ENCODE data around the gene HNRNPC.
A peak's percentile ranks its signal among the peaks of the same experiment; 100 is the strongest.
"Not testable (repeated sequence)": the region's sequence is repeated elsewhere in the genome, so short reads cannot be mapped to it uniquely, and the experiment has no call there.

The HNRNPC gene

DNA sequence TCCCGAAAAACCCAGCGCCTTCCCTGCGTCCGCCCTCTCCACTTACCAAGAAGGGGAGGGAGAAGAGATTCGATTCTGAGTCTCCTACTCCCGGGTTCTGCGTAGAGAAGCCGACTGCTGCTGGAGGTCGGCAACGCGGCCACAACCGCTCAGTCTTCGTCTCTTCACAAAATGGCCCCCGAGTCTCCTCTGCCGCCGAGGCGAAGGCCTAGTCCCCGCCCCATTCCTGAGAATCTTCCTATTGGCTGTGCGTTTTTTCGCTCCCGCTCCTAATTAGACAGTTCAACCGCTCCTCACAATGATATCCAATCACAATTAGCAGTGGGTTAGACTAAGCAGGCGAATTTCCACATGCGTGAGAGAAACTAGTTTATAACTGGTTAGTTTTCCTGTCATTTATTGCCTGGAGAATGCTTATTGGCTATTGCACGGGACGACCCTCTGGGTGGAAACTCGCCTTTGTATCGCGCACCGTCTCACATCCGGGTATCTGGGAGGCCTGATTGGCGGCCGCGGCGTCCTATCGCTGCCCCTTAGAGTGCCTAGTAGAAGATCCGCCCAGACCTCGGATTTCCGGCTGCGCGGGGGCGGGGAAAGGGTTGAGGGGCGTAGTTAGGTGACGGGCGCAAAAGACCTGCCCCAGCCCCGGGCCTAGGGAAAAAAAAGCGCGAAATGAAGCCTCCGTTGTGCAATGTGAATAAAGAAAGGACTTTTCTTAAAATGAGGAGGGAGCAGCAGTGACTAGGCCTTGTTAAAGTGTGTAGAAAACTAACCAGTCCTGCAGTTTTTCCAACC is at the start of gene HNRNPC:
TSS of gene HNRNPC (minus strand) at position 191 of the 795 bp plus-strand sequence. CDS start 35,249 bp downstream, outside the sequence.
- DNase-seq (ENCODE audit: low read depth in 1 of 2, low spot score in 1 of 2) = peak; percentile 100

DNA sequence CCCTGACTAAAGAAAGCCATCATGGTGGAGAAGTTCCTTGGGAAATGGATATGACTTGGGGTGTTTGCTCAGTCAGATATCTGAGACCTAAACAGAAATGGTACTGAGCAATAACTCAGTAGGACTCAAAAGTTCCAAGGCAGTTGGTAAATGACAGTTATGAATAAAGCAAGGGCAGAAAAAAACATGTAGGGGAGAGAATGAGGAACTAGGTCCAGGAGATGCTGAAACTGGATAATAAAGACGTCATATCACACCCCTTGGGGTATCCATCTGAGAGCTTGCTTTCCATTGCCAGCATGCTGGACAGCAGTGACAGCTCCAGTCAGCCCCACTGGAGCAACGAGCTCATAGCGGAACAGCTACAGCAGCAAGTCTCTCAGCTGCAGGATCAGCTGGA is 48.2 kb upstream of the HNRNPC start:
- no peak for DNase-seq (ENCODE audit: low read depth in 1 of 2, low spot score in 1 of 2)

DNA sequence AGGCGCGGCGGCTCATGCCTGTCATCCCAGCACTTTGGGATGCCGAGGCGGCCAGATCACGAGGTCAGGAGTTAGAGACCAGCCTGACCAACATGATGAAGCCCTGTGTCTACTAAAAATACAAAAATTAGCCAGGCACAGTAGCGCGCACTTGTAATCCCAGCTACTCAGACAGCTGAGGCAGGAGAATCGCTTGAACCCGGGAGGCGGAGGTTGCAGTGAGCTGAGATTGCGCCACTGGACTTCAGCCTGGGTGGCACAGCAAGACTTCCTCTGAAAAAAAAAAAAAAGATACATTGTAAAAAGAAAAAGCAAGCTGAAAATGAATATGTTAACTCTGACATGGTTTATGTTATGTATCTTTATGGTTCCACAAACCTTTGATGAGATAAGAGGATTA is 44.3 kb upstream of the HNRNPC start:
- no peak for DNase-seq (ENCODE audit: low read depth in 1 of 2, low spot score in 1 of 2)

DNA sequence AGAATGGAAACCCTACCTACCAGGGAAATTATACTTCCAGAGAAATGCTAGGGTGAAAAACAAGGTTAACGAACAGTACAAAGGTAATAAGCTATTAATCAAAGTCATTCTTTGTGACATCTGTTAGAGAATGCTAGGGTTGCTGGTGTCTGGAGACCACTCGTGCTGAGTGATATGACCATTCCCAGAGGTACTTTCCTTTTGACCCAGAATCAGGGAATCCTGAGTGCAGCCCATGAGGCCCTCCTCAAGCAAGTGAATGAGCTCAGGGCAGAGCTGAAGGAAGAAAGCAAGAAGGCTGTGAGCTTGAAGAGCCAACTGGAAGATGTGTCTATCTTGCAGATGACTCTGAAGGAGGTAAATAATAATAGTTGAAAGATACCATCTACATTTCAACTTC is 42.4 kb upstream of the HNRNPC start:
- no peak for DNase-seq (ENCODE audit: low read depth in 1 of 2, low spot score in 1 of 2)

DNA sequence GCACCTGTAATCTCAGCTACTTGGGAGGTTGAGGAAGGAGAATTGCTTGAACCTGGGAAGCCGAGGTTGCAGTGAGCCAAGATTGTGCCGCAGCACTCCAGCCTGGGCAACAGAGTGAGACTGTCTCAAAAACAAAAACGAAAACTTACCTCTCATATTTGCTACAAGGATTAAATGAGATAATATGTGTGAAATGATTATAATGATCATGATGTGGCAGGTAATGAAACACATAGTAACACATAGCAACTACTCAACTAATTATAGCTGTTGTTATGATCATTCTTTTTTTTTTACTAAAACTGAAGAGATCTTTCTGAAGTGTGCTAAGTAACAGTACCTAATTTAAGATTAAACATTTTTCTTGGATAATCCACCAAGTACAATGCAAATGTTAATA is 40.7 kb upstream of the HNRNPC start:
- no peak for DNase-seq (ENCODE audit: low read depth in 1 of 2, low spot score in 1 of 2)

DNA sequence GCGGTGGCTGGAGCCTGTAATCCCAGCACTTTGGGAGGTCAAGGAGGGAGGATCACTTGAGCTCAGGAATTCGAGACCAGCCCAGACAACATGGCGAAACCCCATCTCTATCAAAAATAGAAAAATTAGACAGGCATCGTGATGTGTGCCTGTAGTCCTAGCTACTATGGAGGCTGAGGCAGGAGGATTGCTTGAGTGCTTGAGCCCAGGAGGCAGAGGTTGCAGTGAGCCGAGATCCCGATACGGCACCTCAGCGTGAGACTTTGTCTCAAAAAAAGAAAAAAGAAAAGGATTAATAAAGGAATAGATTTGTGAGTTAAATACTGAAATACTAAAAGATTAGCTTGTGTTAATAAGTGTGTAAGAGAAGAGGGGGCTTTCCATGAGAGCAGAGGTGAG is 40.0 kb upstream of the HNRNPC start:
- no peak for DNase-seq (ENCODE audit: low read depth in 1 of 2, low spot score in 1 of 2)

DNA sequence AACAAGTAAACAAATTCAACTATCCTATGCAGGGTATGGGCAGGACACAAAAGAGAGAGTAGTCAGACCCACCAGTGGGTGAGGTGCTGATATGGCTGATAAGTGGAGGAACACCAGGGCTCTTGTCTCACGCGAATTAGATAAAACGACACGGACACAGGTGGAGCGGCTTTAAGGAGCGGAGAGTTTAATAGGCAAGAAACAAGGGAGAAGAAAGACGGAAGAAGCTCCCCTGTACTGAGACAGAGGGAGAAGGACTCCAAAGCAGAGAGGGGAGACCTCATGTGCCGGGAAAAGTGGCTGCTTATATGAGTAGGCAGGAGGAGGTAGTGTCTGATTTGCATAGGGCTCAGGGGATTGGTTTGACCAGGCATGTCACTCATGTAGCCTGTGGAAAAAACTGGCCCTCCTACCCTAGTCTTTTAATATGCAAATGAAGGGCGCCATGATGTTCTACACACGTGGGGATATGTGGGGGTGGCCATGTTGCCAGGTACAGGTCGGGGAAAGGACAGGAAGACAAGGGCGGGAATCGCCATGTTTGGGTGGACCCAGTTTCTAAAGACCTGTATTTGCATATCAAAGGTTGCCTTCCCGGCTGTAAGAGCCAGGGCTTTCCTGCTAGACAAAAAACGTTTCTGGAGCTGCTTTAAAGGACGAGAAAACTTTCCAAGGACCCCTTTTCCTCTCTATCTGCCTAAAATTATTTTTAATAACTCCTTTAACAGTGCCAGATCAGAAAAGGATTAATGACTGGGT is 39.4 kb upstream of the HNRNPC start:
- DNase-seq (ENCODE audit: low read depth in 1 of 2, low spot score in 1 of 2) = peak; percentile 56 to 79

DNA sequence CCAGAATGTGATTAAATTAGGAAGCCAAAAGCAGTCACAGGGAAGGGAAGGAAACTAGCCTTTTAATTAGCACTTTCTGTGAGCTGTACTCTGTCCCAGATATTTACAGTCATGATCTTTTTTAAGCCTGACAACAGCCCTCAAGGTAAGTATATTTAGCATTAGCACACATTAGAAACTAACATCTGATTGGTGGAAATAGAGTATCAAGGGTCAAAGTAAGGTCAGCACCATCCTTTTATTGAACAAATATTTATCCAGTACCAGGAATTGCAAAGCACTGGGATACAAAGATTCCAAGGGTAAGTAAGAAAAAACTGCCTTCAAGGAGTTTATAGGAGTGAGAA is 38.9 kb upstream of the HNRNPC start:
- no peak for DNase-seq (ENCODE audit: low read depth in 1 of 2, low spot score in 1 of 2)

DNA sequence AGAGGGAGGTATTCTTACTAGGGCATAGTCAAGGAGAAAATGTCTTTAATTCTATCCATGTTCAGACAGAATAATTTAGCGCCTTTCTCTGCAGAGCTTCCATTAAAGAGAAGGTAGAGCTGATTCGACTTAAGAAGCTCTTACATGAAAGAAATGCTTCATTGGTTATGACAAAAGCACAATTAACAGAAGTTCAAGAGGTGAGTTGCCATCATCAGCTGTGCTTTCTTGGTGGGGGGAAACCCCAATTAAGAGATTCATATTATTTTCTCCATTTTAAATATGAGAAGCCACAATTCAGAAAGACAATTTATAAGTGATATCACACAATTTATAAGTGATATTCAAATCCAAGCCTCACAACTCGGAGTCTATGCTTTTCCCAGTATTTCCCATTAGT is 38.4 kb upstream of the HNRNPC start:
- no peak for DNase-seq (ENCODE audit: low read depth in 1 of 2, low spot score in 1 of 2)

DNA sequence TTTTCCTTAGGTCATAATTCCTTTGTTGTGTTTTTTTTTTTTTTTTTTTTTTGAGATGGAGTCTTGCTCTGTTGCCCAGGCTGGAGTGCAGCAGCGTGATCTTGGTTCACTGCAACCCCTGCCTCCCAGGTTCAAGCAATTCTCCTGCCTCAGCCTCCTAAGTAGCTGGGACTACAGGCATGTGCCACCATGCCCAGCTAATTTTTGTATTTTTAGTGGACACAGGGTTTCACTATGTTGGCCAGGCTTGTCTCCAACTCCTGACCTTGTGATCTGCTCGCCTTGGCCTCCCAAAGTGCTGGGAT is 33.5 kb upstream of the HNRNPC start:
- not testable (repeated sequence) for DNase-seq (ENCODE audit: low read depth in 1 of 2, low spot score in 1 of 2)

DNA sequence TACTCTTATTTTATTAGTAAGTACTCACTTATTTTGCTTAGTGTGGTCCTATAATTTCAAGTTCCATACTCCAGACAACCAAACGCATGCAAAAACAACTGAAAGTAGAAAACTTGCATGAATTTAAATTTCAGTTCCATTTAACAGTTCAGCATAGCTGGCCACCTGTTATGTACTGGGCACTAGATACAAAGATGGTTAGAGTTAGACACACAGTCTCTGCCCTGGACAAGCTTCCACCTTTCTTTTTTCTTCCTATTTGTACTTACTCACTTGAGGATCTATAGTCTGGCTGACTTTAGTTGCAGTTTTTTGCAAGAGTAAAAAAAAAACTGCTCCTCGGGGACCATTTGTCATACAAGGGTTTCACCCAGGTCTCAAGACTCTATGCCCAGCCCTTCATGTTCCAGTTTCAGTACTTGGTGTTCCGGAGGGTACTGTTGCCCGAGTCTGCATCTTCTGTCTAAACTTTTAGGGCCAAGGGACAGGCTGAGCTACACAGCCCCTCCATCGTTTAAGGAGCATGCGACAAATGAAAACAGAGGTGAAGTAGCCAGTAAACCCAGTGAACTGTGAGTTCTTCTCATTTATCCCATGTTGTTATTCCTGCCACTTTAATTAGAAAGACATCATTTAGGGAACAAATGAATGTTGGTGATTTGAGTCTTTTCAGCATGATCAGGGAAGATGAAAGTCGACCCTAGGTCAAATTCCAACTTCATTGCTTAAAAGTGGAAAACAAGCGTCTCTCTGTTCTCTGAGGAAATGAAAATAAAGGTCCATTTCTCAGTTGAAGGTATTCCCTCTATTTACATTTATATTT is 33.0 kb upstream of the HNRNPC start:
- no peak for DNase-seq (ENCODE audit: low read depth in 1 of 2, low spot score in 1 of 2)

DNA sequence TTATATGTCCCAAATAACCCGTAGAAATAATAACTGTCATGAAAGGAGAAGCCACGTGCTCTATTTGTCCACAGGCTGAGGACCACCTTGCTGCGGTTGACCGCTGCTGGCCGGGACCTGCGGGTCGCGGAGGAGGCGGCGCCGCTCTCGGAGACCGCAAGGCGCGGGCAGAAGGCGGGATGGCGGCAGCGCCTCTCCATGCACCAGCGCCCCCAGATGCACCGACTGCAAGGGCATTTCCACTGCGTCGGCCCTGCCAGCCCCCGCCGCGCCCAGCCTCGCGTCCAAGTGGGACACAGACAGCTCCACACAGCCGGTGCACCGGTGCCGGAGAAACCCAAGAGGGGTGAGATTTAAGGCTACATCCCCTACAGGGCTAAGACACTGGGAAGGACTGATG is 31.6 kb upstream of the HNRNPC start:
- DNase-seq (ENCODE audit: low read depth in 1 of 2, low spot score in 1 of 2) = no peak

DNA sequence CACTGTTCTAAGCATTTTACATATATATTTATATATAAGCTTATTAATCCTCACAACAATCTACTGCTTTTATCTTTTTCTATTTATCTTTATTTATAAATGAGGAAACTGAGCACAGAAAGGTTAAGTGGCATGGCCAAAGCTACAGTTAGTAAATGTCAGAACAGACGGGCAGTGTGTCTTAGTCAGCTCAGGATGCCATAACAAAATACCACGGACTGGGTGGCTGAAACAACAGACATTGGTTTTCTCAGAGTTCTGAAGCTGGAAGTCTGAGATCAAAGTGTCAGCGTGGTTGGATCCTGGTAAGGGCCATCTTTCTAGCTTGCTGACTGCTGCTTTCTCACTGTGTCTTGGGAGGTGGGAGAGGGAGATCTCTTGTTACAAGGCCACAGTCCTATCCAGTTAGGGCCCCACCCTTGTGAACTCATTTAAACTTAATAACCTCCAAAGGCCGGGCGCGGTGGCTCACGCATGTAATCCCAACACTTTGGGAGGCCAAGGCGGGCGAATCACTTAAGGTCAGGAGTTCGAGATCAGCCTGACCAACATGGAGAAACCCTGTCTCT is 30.4 kb upstream of the HNRNPC start:
- DNase-seq (ENCODE audit: low read depth in 1 of 2, low spot score in 1 of 2) = no peak

DNA sequence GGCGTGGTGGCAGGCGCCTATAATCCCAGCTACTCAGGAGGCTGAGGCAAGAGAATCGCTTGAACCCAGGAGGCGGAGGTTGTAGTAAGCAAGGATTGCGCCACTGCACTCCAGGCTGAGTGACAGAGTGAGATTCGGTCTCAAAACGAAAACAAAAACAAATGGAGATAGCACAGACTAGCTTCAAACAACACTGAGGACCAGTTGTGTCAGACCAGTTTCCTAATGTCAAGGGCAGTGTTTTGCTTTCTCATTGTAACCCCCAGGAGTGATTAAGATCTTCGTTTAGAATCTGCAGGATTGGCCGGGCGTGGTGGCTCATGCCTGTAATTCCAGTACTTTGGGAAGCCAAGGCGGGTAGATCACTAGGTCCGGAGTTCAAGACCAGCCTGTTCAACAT is 29.1 kb upstream of the HNRNPC start:
- DNase-seq (ENCODE audit: low read depth in 1 of 2, low spot score in 1 of 2) = no peak

DNA sequence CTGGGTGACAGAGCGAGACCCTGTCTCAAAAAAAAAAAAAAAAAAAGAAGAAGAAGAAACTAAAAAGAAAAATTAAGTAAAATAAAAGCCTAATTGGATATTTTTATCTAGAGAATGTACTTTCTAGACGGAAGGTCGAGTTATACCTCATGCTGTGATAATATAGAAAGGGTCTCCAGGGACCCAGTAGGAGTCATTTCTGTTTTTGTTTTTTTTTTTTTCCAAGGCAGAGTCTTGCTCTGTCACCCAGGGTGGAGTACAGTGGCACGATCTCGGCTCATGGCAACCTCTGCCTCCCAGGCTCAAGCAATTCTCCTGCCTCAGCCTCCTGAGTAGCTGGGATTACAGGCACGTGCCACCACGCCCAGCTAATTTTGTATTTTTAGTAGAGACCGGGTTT is 24.8 kb upstream of the HNRNPC start:
- not testable (repeated sequence) for DNase-seq (ENCODE audit: low read depth in 1 of 2, low spot score in 1 of 2)

DNA sequence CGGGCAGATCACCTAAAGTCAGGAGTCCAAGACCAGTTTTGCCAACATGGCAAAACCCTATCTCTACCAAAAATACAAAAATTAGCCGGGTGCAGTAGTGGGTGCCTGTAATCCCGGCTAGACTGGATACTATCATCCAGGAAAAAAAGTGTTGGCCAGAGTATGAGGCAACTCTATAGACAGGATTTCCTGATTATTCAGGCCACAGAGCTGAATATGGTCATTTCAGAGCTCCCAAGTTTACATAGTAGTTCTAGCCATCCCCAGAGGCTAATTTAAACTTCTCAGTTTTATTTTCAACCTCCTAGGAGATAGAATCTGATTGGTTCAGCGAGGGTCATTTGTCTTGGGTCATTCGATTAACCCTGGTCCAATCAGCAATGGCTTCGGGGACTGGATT is 17.9 kb upstream of the HNRNPC start:
- DNase-seq (ENCODE audit: low read depth in 1 of 2, low spot score in 1 of 2) = no peak

DNA sequence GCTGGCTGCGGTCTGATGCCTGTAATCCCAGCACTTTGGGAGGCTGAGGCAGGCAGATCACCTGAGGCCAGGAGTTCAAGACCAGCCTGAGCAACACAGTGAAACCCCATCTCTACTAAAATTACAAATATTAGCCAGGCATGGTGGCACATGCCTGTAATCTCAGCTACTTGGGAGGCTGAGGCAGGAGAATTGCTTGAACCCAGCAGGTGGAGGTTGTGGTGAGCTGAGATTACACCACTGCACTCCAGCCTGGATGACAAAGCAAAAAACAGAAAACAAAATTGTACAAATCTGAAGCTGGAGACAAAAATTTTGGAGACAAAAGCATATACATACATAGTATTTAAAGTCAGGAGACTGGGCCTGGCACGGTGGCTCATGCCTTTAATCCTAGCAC is 17.3 kb upstream of the HNRNPC start:
- DNase-seq (ENCODE audit: low read depth in 1 of 2, low spot score in 1 of 2) = not testable (repeated sequence)

DNA sequence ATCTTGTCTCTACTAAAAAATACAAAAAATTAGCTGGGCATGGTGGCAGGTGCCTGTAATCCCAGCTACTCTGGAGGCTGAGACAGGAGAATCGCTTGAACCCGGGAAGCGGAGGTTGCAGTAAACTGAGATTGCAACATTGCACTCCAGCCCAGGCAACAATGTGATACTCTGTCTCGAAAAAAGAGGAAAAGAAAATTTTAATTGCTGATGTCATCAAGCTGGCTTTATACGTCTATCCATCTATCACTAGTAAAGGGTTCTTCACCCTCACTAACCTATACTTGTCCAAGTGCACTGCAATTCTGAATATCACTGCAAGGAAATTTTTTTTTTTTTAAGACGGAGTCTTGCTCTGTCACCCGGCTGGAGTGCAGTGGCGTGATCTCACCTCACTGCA is 12.7 kb upstream of the HNRNPC start:
- DNase-seq (ENCODE audit: low read depth in 1 of 2, low spot score in 1 of 2) = not testable (repeated sequence)

DNA sequence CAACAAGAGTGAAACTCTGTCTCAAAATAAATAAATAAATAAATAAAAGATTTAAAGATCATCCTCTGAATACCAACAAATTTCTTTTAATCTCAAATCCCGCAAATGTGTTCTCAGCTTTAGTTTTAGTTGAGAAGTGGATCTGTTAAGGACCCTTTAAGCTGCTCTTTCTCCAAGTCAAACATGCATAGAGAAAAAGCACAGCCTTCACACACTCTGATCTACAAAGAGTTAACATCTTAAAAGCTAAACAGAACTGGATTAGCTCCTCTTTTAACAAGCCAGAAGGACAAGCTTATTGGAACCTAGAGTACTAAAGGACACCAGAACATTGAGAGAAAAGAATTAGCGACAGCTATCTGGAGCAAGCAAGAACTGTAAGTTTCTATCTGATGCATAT is 10.5 kb upstream of the HNRNPC start, which contains the start of gene RPGRIP1:
TSS of gene RPGRIP1 (plus strand) at position 301 of the 400 bp plus-strand sequence. CDS start 7,894 bp downstream, outside the sequence.
- no peak for DNase-seq (ENCODE audit: low read depth in 1 of 2, low spot score in 1 of 2)

DNA sequence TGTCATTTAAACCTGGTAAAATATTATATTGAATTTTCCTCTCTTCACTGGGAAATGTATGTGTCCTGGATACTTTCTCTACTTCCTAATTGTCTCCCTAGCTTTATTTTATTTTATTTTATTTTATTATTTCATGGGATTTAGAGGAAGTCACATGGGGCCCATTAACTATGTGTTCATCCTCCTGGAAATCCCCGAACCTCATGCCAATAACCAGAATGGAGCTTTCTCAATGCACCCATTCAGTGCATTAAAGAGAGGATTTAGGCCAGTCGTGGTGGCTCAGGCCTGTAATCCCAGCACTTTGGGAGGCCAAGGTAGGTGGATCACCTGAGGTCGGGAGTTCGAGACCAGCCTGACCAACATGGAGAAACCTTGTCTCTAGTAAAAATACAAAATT is 9.4 kb upstream of the HNRNPC start:
- DNase-seq (ENCODE audit: low read depth in 1 of 2, low spot score in 1 of 2) = no peak

DNA sequence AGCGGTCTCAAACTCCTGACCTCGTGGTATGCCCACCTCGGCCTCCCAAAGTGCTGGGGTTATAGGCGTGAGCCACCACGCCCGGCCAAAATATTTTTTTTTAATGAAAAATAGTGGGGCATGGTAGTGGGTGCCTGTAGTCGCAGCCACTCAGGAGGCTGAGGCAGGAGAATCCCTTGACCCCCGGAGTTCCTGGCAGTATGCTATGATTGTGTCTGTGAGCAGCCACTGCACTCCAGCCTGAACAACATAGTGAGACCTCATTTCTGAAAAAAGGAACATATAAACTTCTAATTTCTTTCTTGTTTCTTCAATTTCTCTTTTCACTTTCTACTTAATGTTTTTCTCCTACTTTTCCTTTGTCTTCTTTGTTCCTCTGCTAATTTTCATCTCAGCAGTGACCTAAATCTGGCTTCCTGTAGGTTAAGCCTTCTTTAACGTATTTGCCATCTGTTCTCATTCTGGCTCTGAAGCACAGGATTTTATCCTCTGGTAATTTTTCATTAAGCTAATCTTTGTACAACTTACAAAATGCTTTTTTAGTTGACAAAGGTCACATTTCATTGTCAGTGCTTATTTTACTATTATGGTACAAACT is 6.1 kb upstream of the HNRNPC start:
- DNase-seq (ENCODE audit: low read depth in 1 of 2, low spot score in 1 of 2) = no peak
